HG03039 (cell line): ENCODE data around the gene SKIDA1.

Experiments used
- ATAC-seq: cut with Tn5 transposase; IDR thresholded peaks from one replicate; pipeline ENCODE4 v1.9.1; 2021; ENCODE audit warnings: mild to moderate bottlenecking, moderate library complexity; ENCODE audit not compliant: unreplicated experiment

Gene SKIDA1

GRCh38 chr10:21517134-21518031 is 8.1 kb downstream of the SKIDA1 start:
- ATAC-seq: peak; percentile 49

GRCh38 chr10:21516242-21517131 is 9.0 kb downstream of the SKIDA1 start:
- peak; percentile 60 for ATAC-seq

DNA sequence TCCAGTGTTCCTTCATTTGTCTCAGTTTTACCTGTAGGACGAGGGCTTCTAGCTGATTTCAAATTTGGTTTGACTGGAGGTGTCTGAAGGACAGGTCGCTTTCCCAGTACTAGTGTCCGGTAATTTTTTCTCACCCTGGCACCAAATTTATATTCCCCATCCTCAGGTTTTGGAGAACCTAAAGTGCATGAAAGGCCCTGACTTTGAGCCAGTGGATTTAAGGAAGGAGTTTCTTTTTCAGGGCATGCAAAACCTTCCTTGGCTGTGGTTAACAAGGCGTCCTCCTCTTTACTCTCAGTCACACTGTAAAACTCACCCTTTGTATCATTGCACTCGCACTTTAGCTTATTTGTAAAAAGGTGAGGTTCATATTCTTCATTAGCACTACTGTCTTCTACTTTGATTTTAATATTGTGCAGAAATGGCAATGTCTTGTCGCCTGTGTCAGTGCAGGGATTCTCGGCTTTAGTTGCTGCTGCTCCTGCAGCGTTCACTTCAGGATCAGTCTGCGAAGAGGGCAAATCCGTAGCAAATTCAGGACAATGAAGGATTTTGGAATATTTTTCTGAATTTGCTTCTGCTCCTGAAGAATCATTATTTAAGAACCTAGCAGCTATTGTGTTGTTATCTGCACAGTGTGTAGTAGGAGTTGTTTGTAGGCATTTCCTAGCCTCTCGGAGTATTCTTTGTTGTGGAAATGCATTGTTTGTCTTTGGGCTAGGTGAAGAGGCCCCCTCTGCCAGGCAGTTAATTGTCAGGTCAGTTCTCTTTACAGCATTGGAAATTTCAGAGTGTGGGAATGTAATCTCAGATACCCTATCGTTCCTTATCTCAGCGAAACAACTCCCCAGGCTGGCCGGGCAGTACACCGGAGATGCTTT is 9.9 kb downstream of the SKIDA1 start:
- no peak for ATAC-seq

DNA sequence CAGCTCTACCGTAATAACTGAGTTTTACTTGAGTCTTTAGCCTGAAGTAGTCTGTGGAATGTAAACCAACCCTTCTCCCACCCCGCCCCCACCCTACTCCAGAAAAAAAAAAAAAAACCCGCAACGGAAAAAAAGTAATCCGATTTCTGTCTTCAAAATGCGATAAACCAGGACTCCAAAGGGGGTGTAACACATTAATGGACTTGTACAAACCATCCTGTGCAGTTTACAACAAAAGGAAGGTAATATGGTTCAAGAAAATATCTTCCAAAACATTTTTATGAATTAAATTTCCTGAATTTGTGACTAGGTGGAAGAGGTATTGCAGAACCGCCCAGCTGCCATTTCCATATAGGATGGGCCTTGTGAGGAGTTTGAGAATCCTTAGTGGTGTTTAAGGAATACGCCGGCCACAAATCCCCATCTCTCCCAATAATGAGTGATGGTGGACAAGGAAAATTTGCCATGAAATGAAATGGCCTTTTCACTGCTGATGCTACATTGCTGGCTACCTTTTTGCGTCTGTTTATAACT is 10.6 kb downstream of the SKIDA1 start:
- no peak for ATAC-seq

DNA sequence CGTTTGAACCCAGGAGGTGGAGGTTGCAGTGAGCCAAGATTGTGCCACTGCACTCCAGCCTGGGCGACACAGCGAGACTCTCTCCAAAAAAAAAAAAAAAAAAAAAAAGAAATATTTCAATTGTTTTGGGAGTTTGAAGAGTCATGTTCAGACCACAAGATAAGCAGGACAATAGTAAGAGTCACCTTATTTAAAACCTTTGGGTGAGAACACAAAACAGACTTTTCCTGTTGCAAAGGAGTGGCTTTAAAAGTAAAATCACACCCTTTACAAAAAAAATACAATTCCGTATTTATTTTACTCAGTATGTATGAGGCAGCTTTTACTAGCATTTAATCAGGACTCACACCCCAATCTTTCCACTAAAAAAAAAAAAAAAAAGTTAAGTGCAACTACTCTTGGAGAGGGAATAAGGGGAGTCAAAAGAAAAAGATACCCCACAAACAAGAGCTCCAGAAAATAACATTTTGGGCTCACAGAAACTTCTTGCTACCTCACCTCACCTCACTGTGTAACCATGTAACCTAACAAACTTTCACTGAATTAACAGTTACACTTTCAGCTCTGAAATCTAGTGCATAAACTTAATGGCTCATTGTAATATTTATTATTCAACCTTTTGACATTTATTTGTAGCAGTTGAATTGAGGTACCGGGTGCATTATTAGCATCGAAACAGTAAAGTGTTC is 11.2 kb downstream of the SKIDA1 start:
- ATAC-seq: no peak

GRCh38 chr10:21513405-21513788 is 12.1 kb downstream of the SKIDA1 start:
- no peak for ATAC-seq

- ATAC-seq: no peak
Measured at GRCh38 chr10:21512573-21513404, 12.7 kb downstream of the SKIDA1 start.

GRCh38 chr10:21511946-21512572 is 13.4 kb downstream of the SKIDA1 start:
- no peak for ATAC-seq

GRCh38 chr10:21511095-21511570 is 14.3 kb downstream of the SKIDA1 start:
- no peak for ATAC-seq

DNA sequence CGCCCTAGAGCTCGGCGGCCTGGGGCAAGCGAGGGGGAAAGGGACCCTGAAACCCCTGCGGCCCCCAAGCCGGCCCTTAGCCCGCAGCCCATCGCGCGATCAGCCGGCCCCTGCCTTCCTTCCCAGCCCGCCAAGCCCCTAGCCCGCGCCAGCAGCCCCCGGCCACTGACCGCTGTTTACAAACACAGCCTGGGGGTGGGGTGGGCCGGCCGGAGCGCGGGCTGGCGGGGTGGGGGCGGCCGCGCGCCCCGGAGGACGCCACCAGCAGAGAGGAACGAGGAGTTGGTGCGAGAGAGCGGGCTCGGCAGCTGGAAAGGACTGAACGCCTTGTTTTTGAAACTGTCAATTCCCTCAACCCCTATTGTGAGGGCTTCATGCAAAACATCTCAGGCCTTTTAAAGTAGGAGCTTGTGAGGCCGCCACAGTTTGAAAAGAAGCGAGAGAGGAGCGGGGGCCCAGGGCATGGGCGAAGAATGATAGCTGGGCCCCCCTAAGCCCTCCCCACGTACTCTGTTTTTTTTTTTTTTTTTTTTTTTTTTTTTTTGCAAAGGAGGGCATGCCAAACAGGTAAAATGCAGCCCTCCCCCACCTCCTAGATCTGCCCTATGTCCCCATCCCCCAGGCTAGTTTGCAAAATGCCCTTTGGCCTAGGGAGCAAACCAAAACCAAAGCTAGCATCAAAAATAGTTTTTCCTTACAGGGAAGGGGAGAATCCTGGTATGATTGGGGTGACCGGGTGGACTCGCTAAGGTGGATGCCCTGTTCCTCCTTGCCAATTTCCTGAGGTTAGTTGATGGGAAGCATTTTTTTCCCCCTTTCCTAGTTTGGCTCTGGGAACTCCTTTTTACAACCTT is 15.0 kb downstream of the SKIDA1 start:
- no peak for ATAC-seq

DNA sequence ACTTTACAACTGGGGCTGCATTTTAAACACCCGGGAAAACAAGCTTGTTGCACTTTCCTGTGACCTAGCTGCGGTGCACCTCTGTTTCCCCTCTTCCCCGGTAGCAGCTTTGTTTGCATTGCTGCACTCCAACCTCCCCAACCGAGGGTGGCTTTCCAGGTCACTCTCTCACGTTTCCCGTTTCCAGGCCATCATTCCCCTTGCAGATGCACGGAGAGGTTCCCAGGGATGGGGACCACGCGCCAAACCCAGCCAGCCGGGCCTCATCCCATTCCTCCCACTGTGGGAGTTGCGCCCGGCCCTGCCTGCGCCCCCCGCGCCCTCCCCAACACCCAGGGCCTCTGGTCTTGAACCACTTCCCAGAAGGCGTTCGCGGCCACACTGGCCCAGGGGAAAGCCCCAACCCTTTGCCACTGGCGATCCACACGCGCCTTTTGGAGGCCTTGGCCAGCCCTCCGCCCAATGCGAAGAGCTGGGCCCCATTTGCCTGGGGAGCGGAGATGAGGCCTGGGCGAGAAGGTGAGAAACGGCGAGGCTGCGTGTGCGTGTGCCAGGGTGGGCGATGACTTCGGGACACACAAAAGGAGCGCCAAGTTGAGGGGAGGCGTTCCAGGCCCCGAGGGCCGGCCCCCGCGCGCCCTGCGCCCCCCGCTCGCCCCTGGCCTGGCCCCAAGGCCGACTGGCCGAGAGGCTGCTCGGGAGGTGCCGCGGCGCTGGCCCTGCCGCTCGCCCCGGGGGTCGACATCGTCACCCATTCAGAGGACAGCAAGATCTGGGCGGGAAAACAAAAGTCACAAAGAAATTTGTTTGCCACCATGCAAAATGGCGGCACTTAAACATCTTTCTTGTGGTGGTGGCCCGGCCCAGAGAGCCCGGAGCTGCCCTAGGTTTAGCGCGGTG is 15.9 kb downstream of the SKIDA1 start:
- ATAC-seq: no peak

GRCh38 chr10:21508706-21509331 is 16.7 kb downstream of the SKIDA1 start:
- ATAC-seq: no peak

DNA sequence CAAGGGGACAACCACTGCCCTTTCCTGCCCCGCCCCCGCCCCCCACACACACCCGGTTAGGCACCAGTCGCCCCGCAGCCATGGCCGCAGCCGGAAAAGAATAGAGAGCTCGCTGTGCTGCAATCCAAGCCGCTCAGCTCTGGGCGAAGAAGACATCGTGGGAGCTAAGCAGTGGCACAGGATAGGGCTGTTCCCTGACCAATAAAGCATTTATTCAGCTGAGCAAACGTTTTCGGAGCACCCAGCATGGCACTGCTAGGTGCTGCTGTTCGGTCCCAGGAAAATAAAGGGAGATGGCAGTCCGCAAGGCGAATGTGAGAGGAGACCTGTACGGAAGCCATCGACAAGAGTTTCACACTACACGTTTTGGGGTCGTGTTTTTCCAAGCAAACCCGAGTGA is 18.3 kb downstream of the SKIDA1 start:
- no peak for ATAC-seq

DNA sequence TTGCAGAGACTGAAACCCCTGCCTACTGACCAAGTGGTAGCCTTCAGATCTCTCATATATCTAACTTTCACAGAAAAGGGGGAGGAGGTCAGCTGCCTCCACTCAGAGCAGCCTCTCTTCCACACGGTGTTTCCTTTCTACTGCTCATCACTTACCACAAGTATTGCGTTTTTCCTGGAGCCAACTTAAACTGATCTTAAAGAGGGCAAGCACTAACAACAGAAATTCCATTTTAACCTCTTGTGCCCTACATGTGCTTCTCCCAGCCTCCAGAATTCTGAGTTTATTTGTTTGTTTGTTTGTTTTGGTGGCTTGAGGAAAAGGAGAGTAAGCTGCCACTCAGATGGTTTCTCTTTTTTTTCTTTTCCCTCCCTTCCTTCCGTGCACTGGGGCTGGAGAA is 19.1 kb downstream of the SKIDA1 start:
- ATAC-seq: no peak

GRCh38 chr10:21505711-21506278 is 19.7 kb downstream of the SKIDA1 start:
- no peak for ATAC-seq

DNA sequence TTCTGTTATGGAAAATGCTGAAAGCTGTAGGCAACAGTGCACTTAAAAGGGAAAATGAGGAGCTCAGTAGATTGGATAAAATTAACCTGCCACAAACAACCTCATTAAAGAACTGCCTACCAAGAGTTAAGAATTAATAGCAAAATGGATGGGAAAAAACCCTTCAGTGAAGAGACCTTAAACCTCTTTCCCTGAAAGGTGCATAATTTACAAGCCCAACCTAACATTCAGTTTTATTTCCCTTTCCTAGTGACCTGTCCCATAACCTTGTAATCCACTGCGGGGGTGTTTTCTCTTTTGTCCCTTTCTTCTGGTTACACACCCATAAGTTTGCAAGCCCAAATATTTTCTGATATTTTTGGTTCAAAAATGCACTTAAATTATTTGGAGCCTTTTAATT is 21.9 kb downstream of the SKIDA1 start:
- ATAC-seq: no peak
